ENCODE measurements around the gene ADAMTS2.
"Not testable (repeated sequence)": the region's sequence is repeated elsewhere in the genome, so short reads cannot be mapped to it uniquely, and the experiment has no call there.

ADAMTS2 gene

GRCh38 chr5:179324316-179324715, 20.9 kb downstream of the ADAMTS2 start:
- DNase-seq, result not testable (repeated sequence)

DNA sequence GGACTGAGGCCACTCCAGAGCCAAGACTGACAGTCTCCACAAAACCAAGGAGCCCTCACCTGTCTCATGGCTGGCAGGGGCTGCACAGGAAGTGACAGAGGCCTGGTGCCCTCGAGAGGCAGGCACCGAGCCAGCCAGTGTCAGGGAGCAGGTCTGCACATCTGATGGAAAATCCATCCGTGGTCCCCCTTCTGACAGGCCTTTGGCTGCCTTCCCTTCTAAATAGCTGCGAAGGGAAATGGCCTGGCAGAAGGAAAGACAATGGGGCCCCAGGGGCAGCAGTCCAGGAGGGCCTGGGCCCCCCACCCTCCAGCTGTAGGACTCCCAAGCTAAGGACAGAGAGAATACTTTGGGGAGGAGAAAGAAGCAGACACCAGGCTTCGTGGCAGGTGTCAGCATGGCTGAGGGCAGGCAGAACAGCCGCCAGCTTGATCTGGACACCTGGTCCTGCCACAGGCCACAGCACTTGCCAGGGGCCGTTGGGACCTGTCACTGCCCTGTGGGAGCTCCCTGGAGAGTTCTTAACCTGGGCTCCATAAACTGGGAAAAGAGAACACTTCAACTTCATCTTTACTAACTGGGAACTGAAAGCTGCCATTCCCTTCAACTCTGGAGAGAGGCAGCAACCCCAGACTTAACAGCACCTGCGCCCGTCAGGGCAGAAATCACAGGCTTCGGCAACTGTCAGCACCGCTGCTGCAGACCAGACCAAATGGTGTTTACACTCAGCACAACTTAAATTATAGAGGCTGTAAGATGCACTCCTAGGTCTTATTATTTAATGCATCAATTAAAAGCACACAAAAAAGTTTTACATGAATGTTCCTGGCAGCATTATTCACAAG, 22.0 kb downstream of the ADAMTS2 start:
- no peak for DNase-seq

DNA sequence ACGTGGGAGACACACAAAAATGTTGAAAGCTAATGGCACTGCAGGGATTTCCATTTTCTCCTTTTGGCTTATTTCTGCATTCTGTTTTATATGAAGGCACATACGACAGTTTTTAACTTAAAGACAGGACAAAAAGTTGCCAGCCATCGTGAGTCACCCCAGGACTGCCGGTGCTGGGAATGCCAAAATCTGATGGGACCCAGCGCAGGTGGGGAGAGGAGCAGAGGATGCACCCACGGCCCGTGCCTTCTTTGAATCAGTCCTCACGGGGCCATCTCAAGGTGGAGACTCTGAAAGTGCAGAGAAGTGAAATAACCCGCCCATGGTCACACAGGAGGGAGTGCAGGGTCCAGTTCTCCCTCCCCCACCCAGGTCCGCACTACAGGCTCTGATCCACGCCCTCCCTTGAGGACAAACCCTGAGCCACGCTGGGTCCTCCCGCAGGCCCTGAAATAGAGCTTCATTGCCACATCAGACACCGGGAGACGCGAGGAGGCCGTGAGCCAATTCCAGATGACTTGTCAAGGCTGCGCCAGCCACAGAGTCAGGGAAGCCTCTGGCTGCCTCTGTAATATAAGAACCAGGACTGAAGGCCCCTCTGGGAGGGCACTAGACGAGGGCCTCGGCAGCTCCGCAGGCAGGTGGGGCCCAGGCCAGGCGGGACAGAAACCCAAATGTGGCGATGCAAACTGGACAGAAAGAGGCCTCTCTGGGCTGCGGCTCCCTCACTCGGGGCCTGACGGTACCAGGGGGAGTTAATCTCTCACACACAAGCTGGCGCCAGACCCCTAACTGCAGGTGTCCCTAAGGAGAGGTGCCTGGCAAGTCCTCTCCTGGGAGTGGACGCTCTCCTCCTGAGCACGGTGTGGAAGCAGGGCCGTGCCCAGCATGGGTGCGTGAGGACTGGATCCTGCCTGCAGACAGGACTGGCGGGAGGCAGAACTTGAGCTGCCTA, 22.9 kb downstream of the ADAMTS2 start:
- DNase-seq, result no peak

DNA sequence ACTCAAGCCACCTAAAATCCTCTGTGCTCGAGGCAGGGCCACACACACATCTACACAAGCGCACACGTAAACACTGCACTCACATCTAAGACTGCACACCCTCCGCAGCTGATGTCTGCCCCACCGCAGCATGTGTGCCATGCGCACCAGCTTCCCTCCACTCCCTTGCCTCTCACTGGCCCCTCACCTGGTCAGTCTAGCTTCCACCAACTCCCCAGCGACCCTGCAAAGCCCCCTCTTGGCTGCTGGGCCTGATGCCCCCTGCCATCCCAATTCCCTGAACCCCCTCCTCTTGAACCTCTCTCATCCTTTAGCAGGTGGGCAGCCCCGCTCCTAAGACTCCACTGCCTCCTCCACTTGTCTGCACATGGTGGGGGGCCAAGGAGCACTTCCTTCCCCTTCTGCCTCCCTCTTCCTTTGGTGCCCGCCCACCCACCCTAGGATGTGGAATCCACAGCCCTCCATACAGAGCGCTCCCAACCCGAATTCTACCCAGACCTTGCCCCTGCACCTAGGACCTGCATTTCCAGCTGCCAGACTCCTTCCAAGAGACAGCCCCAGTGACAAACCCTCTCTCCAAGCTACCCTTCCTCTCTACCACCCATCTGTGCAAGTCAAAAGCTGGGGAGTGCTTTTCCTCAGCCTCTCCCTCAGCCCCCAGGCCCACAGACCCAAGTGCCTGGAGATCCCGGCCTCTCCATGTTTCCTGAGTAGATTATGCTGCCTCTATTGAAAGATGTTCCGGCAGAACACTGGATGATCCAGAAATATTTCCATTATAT, 23.9 kb downstream of the ADAMTS2 start:
- no peak for DNase-seq

- DNase-seq, result no peak
These were observed 25.4 kb downstream of the ADAMTS2 start for GRCh38 chr5:179319741-179320281.

GRCh38 chr5:179319123-179319522, 26.1 kb downstream of the ADAMTS2 start:
- no peak for DNase-seq

GRCh38 chr5:179318221-179318955, 26.9 kb downstream of the ADAMTS2 start:
- DNase-seq, result no peak

DNA sequence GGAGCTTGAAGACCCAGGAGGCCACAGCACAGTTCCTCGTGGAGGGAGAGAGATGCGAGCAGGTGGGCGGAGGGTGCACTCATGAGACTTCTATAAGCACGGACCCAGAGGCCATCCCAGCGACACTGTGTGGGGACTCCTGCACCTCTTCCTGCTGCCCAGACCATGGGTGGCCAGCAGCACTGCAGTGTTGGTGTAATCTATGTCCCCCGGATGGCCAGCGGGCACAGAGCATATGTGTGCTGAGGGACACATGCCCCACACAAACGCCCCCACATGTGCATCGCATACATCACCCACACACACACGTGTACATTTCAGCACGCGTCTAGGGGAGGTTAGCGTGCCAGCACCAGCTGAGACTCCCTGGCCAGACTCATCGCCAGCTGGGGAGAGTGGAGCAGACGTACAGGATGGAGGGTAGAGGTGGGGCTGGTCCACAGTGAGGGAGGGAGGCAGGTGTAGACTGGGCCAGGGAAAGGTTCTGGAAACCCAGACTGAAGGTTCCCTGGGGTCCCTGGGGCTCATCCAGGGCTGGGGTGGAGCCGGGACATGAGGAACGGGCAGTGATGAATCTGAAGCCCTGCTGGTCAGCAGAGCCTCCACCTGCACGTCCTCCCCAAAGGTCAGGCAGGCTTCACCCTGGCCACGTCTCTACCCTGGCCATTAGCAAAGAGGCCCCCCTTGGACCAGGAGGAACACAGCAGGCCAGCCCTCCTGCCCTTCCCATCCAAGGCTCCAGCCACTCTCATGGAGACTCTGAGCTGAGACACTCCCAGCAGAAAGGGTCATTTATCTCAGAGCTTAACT, 27.6 kb downstream of the ADAMTS2 start:
- DNase-seq, result no peak

DNA sequence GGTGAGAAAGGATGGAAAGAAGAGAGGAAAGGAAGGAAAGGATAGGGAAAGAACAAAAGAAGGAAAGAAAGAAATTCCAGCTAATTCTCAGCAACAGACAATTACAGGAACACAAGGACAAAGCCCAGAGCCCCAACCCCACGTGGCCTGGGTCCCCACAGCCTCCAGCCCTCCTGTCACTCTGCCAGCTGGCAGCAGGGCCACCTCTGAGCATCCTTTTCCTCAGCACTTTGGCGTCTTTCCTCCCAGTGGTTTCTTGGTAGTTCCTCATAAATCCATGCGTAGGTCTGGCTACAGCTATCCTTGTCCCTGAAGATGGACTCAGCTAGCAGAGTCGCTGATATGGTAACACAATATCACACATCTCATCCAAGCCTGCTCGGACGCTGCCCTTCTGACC, 28.3 kb downstream of the ADAMTS2 start:
- no peak for DNase-seq

DNA sequence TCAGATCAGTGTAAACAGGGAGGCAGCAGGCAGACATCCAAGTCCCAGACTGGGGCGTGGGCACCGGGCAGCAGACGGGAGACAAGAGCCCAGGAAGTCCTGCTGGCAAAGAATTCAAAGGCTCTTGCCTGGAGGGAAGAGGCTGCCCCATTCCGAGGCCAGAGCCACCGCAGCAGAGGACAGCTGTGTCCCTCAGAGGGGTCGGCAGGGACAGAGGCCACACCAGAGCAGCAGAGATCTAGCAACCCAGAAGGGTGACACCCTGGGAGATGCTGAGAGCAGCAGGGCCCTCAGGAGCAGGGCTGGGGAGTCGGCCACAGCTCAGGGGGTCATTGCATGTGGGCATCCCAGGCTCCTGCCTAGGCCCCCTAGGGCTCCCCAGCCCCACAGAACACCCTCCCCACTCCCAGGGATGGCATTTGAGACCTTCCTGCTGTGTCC, 29.1 kb downstream of the ADAMTS2 start:
- no peak for DNase-seq

DNA sequence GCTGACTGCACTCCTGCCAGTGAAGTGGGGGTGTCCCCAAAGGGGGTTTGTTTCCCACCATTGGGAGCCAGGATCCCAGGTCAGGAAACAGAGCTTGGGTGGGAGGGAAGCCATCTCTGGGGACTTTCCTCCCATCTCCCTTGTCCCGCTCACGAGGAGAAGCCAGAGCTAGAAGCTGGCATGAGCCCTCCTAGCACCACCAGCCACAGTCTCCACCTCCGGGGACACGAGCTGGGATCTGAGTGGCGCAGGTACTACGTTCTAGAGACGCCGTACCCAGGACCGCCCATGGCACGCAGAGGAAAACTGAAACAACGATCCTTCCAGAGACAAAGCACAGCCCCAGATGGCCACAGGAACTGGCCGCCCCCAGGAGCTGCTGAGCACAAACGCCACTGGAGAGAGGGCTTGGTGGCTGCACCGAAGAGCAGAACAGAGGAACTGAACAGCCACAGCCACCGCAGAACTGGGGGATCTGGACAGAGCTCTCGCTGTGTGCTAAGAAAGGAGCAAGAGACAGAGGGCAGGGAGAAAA, 29.8 kb downstream of the ADAMTS2 start:
- no peak for DNase-seq

GRCh38 chr5:179314606-179315355, 30.5 kb downstream of the ADAMTS2 start:
- DNase-seq, result no peak

DNA sequence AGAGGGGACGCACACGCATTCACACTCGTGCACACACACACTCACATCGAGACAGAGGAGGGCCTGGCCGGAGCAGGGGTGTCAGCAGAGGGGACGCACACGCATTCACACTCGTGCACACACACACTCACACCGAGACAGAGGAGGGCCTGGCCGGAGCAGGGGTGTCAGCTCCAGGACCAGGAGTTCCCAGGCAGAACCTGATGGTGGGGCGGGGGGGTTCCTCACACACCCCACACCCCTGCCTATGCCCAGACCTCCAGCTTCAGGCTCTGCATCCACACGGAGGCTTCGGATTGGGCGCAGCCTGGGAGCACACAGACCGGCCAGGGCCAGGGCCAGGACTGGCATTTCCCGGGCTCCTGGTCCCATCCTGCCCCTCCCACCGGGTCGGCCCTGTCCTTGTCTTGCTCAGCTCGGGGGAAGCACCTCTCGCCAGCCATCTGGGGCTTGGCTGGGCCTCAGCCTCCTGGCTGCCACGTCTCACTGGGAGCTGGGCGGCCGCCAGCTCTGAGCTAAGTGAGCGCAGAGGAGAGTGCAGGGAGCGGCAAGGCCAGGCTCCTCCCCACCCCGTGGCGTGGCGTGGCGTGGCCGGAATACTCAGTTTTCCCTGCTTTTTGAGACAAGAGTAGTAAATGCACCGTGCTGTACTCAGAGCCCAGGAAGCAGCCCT, 31.3 kb downstream of the ADAMTS2 start:
- no peak for DNase-seq

GRCh38 chr5:179312557-179313235, 32.6 kb downstream of the ADAMTS2 start:
- DNase-seq, result no peak

- no peak for DNase-seq
These were observed 33.7 kb downstream of the ADAMTS2 start for GRCh38 chr5:179311581-179311980.

- no peak for DNase-seq
These were observed 34.2 kb downstream of the ADAMTS2 start for GRCh38 chr5:179311091-179311470.

GRCh38 chr5:179310439-179311090, 34.7 kb downstream of the ADAMTS2 start:
- DNase-seq, result no peak

DNA sequence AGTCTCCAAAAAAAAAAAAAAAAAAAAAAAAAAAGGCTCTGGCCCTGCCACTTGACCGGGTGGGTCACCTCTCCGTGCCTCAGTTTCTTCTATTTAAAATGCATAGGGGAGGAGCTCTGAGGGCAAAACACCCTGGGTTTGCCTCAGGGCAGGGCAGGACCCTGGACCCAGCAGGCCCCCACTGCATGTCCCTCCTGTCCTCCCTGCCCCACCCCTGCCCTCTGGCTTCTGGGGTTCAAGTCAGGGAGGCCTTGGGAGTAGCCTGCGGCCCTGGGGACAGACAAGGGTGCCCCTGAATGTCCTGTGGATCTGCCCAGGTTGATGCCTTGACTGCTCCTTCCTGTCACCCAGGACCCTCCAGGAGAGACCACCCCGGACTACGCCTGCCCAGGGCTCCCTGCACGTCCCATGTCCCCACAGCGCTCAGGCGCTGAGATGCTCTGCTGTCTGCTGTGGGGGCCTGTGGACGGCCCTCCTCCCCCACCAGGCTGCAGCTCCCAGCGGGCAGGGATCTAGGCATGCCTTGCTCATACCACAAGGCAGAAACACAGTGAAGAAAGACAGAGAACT, 35.4 kb downstream of the ADAMTS2 start:
- no peak for DNase-seq

Measured in stimulated activated naive CD4-positive, alpha-beta T cell (primary cell).